Measurements from ENCODE around the gene ZNF268. TPM values are rescaled to one million over a fixed set of nuclear protein-coding genes. Genes with fewer than 3 reads are reported as not detected.

Gene ZNF268
- total RNA-seq, 1 experiment from 2014 or later = 22.4 TPM

DNA sequence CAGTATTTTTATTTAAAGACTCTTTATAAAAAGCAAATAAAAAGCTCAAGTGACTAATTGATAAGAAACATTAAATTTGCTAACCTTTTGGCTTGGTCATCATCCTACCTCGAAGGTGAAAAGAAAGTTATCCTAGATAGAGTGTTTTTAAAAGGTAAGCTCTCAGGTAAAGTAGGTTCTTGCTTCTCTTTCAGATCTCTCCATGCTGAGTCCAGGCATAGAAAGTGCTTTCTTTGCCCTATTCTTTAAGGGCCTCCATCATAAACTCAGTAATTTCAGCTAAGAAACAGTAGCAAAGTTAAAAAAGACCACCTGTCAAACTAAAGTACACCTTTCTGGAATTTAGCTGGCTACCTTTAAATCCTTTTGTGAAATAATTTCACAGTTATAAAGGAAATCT, 75.0 kb downstream of the ZNF268 start:
- no TSS peak for BruUV-seq (replicated peaks)
- Histone ChIP-seq H3K4me3 (ENCODE audit: low read depth in 2 of 2, low read length in 2 of 2) (no peak overlapping the region), H3K4me1 (ENCODE audit: control insufficient read depth, insufficient read depth, low read length) (no peaks in the 10 kb centered on the region), H3K27me3 (ENCODE audit: control insufficient read depth, insufficient read depth, low read length) (no peaks in the 10 kb centered on the region), H3K36me3 (ENCODE audit: control insufficient read depth, insufficient read depth, low read length) (no peaks in the 10 kb centered on the region), H3K27ac (ENCODE audit: low read length) (no peak overlapping the region), H3K9me3 (ENCODE audit: control insufficient read depth, insufficient read depth, low read depth, low read length) (peaks cover 10% of the 10 kb centered on the region; the same call in 1 of the 2 replicates)
- in situ Hi-C loops (cut with HindIII; ENCODE audit: low pct_unique_long_range_greater_than_20kb, low sequenced_read_pairs) (no loop called here), intact Hi-C loops (cut with micrococcal nuclease; ENCODE audit: unreplicated experiment) (no loop called here)
- no peak for ATAC-seq
- TF ChIP-seq SIN3A (IDR thresholded peaks at IDR 0.05; ENCODE audit: borderline replicate concordance, insufficient read depth, low read depth, low read length) (no peak), POLR2AphosphoS5 (IDR thresholded peaks at IDR 0.05; ENCODE audit: low read depth, low read length) (no peak), TCF7L2 (IDR thresholded peaks at IDR 0.05; ENCODE audit: low read depth, low read length) (no peak)
- TF ChIP-seq, protein P1, sequence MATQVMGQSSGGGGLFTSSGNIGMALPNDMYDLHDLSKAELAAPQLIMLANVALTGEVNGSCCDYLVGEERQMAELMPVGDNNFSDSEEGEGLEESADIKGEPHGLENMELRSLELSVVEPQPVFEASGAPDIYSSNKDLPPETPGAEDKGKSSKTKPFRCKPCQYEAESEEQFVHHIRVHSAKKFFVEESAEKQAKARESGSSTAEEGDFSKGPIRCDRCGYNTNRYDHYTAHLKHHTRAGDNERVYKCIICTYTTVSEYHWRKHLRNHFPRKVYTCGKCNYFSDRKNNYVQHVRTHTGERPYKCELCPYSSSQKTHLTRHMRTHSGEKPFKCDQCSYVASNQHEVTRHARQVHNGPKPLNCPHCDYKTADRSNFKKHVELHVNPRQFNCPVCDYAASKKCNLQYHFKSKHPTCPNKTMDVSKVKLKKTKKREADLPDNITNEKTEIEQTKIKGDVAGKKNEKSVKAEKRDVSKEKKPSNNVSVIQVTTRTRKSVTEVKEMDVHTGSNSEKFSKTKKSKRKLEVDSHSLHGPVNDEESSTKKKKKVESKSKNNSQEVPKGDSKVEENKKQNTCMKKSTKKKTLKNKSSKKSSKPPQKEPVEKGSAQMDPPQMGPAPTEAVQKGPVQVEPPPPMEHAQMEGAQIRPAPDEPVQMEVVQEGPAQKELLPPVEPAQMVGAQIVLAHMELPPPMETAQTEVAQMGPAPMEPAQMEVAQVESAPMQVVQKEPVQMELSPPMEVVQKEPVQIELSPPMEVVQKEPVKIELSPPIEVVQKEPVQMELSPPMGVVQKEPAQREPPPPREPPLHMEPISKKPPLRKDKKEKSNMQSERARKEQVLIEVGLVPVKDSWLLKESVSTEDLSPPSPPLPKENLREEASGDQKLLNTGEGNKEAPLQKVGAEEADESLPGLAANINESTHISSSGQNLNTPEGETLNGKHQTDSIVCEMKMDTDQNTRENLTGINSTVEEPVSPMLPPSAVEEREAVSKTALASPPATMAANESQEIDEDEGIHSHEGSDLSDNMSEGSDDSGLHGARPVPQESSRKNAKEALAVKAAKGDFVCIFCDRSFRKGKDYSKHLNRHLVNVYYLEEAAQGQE (IDR thresholded peaks at IDR 0.05; ENCODE audit: insufficient read depth in 1 of 2, low read depth in 2 of 2, low read length in 1 of 2) = no peak
- DNase-seq (ENCODE audit: low read depth, low spot score) = no peak
- CTCF ChIA-PET = no interaction called here
- POLR2A ChIA-PET = no interaction called here

DNA sequence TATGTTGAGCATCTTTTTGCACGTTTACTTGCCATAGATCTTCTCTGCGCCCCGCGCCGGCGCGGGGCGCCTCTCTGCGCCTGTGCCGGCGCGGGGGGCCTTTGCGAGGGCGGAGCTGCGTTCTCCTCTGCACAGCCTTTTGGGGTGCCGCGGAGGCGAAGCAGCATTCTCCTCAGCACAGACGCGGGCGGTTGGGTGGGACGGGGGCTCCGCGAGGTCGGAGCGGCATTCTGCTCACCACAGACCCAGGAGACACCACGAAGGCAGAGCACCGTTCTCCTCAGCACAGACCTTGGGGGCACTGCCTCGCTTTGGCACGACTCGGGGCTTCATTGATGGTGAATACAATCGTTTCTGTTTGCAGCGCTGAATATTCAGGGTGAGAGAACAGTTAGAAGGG, 82.9 kb downstream of the ZNF268 start:
- in situ Hi-C loops (cut with HindIII; ENCODE audit: low pct_unique_long_range_greater_than_20kb, low sequenced_read_pairs) (no loop called here), intact Hi-C loops (cut with micrococcal nuclease; ENCODE audit: unreplicated experiment) (no loop called here)
- no peaks in the 10 kb centered on the region for H3K27me3 ChIP-seq (ENCODE audit: control insufficient read depth, insufficient read depth, low read length)
- no peaks in the 10 kb centered on the region for H3K36me3 ChIP-seq (ENCODE audit: control insufficient read depth, insufficient read depth, low read length)
- ATAC-seq = no peak
- no peaks in the 10 kb centered on the region for H3K4me1 ChIP-seq (ENCODE audit: control insufficient read depth, insufficient read depth, low read length)
- no peak overlapping the region for H3K27ac ChIP-seq (ENCODE audit: low read length)
- H3K4me3 ChIP-seq (ENCODE audit: low read depth in 2 of 2, low read length in 2 of 2) = no peak overlapping the region
- no peak for TF ChIP-seq POLR2AphosphoS5 (IDR thresholded peaks at IDR 0.05; ENCODE audit: low read depth, low read length)
- TF ChIP-seq, protein P2, sequence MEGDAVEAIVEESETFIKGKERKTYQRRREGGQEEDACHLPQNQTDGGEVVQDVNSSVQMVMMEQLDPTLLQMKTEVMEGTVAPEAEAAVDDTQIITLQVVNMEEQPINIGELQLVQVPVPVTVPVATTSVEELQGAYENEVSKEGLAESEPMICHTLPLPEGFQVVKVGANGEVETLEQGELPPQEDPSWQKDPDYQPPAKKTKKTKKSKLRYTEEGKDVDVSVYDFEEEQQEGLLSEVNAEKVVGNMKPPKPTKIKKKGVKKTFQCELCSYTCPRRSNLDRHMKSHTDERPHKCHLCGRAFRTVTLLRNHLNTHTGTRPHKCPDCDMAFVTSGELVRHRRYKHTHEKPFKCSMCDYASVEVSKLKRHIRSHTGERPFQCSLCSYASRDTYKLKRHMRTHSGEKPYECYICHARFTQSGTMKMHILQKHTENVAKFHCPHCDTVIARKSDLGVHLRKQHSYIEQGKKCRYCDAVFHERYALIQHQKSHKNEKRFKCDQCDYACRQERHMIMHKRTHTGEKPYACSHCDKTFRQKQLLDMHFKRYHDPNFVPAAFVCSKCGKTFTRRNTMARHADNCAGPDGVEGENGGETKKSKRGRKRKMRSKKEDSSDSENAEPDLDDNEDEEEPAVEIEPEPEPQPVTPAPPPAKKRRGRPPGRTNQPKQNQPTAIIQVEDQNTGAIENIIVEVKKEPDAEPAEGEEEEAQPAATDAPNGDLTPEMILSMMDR (IDR thresholded peaks at IDR 0.05) = no peak
- no peak for TF ChIP-seq TCF7L2 (IDR thresholded peaks at IDR 0.05; ENCODE audit: low read depth, low read length)
- no peaks in the 10 kb centered on the region; the same call in 1 of the 2 replicates for H3K9me3 ChIP-seq (ENCODE audit: control insufficient read depth, insufficient read depth, low read depth, low read length)
- CTCF ChIA-PET = no interaction called here
- POLR2A ChIA-PET = no interaction called here
- no TSS peak for BruUV-seq (replicated peaks)
- no peak for DNase-seq (ENCODE audit: low read depth, low spot score)

Other genes with a start within 250 kb of the ZNF268 start
- 20.6 TPM for gene ZNF605, start 225.2 kb upstream of the ZNF268 start, total RNA-seq (2021; ENCODE audit: unreplicated experiment)
- gene ZNF26, start 195.1 kb upstream of the ZNF268 start, total RNA-seq (2021; ENCODE audit: unreplicated experiment) = 22.1 TPM
- 36.8 TPM for gene ZNF84, start 144.0 kb upstream of the ZNF268 start, total RNA-seq (2021; ENCODE audit: unreplicated experiment)
- 14.3 TPM for gene ZNF140, start 100.6 kb upstream of the ZNF268 start, total RNA-seq (2021; ENCODE audit: unreplicated experiment)
- 2.2 TPM for gene ZNF891, start 51.2 kb upstream of the ZNF268 start, total RNA-seq (2021; ENCODE audit: unreplicated experiment)
- 12.4 TPM for gene ZNF10, start 50.9 kb upstream of the ZNF268 start, total RNA-seq (2021; ENCODE audit: unreplicated experiment)
- not detected for gene ANHX, start 54.4 kb downstream of the ZNF268 start, total RNA-seq (2021; ENCODE audit: unreplicated experiment)